H1 (cell line): Measurements from ENCODE around the gene UBE2G2. TPM values are rescaled to one million over a fixed set of nuclear protein-coding genes. Genes with fewer than 3 reads are reported as not detected.

Experiments
- BACH1 ChIP-seq: IDR thresholded peaks from 2 replicates; pipeline ENCODE4 v1.6.1; 2012; ENCODE audit warnings: low read length, improper control_type of control experiment
- BRCA1 ChIP-seq: IDR thresholded peaks from 2 replicates; pipeline ENCODE4 v1.6.1; 2012; ENCODE audit warnings: low read depth, low read length, improper control_type of control experiment
- CEBPB ChIP-seq: IDR thresholded peaks from 2 replicates; pipeline ENCODE4 v1.6.1; 2012; ENCODE audit warnings: low read depth, low read length
- EGR1 ChIP-seq: IDR thresholded peaks from 2 replicates; pipeline ENCODE4 v1.6.1; 2011; ENCODE audit warnings: low read depth, low read length, borderline replicate concordance
- HDAC2 ChIP-seq, 2 experiments: fragments of 300-600 bp in 1 of 2; sonication (generic) in 1 of 2; IDR thresholded peaks; 2 replicates each; pipeline ENCODE4 v1.6.1; 2011 to 2012; ENCODE audit warnings: low read depth in 2 of 2, low read length in 2 of 2, mild to moderate bottlenecking in 2 of 2, moderate library complexity in 2 of 2, borderline replicate concordance in 1 of 2, inconsistent platforms in 1 of 2
- NANOG ChIP-seq: IDR thresholded peaks from 2 replicates; pipeline ENCODE4 v1.6.1; 2011; ENCODE audit warnings: low read length, low read depth, mild to moderate bottlenecking, inconsistent platforms; ENCODE audit not compliant: insufficient read depth, poor library complexity, severe bottlenecking
- RXRA ChIP-seq: IDR thresholded peaks from 2 replicates; pipeline ENCODE4 v1.6.1; 2011; ENCODE audit warnings: low read depth, mild to moderate bottlenecking, low read length, moderate library complexity; ENCODE audit not compliant: insufficient read depth
- TCF12 ChIP-seq: IDR thresholded peaks from 2 replicates; pipeline ENCODE4 v1.6.1; 2011; ENCODE audit warnings: low read depth, mild to moderate bottlenecking, low read length
- polyA plus RNA-seq, 7 experiments: library from polyadenylated mRNA; depleted of rRNA in 3 of 7; stranded (reverse) in 5 of 7; unstranded in 2 of 7; fragments of >200 nt in 5 of 7; fragments of 200-250 nt in 2 of 7; gene quantifications; 1 replicate in 5 of 7; 2 replicates in 1 of 7; 4 replicates in 1 of 7; pipeline versions ENCODE4 v1.2.1 to v1.2.3, GENCODE V29; 2011 to 2013; ENCODE audit warnings: missing spikeins in 2 of 7, mixed read lengths in 2 of 7
- total RNA-seq: library from RNA; stranded (reverse); fragmentation: NEBNext Ultra II Directional; extraction: Animal tissue kit (Norgen Biotek cat#: 25700); gene quantifications from 2 replicates; pipeline ENCODE4 v1.2.1, GENCODE V29; 2021
- TF ChIP-seq, protein P1 (sequence below): fragments of 300-600 bp; sonication (generic); IDR thresholded peaks from 2 replicates; pipeline ENCODE4 v1.7.1; 2012; ENCODE audit warnings: low read length, moderate library complexity, mild to moderate bottlenecking, inconsistent platforms; ENCODE audit not compliant: insufficient replicate concordance

Gene UBE2G2
- total and polyA plus RNA-seq, 2 of the 8 experiments (the other 6 are each of a cell fraction or from before 2014, with no cell fraction given), result 96.3 to 101 TPM

DNA sequence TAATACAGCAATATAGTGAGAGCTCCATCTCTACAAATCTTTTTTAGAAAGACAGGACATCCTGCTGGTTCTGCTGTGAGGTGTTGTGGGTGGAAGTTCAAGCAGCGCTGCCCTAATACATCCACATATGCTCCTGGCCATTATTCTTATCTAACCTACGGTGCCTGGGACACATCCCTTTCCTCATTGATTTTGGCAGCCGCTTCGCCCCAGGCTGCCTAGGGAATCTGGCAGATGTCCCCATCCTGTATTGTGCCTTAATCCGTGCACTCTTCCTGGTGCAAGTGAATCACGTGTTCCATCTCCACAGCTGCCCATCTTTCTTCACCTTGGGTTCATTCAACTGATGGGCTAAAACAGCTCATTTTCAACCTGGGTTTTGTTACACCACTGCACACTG, 3.1 kb upstream of the UBE2G2 start (continued):
- TF ChIP-seq, protein P1, sequence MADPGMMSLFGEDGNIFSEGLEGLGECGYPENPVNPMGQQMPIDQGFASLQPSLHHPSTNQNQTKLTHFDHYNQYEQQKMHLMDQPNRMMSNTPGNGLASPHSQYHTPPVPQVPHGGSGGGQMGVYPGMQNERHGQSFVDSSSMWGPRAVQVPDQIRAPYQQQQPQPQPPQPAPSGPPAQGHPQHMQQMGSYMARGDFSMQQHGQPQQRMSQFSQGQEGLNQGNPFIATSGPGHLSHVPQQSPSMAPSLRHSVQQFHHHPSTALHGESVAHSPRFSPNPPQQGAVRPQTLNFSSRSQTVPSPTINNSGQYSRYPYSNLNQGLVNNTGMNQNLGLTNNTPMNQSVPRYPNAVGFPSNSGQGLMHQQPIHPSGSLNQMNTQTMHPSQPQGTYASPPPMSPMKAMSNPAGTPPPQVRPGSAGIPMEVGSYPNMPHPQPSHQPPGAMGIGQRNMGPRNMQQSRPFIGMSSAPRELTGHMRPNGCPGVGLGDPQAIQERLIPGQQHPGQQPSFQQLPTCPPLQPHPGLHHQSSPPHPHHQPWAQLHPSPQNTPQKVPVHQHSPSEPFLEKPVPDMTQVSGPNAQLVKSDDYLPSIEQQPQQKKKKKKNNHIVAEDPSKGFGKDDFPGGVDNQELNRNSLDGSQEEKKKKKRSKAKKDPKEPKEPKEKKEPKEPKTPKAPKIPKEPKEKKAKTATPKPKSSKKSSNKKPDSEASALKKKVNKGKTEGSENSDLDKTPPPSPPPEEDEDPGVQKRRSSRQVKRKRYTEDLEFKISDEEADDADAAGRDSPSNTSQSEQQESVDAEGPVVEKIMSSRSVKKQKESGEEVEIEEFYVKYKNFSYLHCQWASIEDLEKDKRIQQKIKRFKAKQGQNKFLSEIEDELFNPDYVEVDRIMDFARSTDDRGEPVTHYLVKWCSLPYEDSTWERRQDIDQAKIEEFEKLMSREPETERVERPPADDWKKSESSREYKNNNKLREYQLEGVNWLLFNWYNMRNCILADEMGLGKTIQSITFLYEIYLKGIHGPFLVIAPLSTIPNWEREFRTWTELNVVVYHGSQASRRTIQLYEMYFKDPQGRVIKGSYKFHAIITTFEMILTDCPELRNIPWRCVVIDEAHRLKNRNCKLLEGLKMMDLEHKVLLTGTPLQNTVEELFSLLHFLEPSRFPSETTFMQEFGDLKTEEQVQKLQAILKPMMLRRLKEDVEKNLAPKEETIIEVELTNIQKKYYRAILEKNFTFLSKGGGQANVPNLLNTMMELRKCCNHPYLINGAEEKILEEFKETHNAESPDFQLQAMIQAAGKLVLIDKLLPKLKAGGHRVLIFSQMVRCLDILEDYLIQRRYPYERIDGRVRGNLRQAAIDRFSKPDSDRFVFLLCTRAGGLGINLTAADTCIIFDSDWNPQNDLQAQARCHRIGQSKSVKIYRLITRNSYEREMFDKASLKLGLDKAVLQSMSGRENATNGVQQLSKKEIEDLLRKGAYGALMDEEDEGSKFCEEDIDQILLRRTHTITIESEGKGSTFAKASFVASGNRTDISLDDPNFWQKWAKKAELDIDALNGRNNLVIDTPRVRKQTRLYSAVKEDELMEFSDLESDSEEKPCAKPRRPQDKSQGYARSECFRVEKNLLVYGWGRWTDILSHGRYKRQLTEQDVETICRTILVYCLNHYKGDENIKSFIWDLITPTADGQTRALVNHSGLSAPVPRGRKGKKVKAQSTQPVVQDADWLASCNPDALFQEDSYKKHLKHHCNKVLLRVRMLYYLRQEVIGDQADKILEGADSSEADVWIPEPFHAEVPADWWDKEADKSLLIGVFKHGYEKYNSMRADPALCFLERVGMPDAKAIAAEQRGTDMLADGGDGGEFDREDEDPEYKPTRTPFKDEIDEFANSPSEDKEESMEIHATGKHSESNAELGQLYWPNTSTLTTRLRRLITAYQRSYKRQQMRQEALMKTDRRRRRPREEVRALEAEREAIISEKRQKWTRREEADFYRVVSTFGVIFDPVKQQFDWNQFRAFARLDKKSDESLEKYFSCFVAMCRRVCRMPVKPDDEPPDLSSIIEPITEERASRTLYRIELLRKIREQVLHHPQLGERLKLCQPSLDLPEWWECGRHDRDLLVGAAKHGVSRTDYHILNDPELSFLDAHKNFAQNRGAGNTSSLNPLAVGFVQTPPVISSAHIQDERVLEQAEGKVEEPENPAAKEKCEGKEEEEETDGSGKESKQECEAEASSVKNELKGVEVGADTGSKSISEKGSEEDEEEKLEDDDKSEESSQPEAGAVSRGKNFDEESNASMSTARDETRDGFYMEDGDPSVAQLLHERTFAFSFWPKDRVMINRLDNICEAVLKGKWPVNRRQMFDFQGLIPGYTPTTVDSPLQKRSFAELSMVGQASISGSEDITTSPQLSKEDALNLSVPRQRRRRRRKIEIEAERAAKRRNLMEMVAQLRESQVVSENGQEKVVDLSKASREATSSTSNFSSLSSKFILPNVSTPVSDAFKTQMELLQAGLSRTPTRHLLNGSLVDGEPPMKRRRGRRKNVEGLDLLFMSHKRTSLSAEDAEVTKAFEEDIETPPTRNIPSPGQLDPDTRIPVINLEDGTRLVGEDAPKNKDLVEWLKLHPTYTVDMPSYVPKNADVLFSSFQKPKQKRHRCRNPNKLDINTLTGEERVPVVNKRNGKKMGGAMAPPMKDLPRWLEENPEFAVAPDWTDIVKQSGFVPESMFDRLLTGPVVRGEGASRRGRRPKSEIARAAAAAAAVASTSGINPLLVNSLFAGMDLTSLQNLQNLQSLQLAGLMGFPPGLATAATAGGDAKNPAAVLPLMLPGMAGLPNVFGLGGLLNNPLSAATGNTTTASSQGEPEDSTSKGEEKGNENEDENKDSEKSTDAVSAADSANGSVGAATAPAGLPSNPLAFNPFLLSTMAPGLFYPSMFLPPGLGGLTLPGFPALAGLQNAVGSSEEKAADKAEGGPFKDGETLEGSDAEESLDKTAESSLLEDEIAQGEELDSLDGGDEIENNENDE, result no peak
- TF ChIP-seq BACH1 (no peak), NANOG (no peak), BRCA1 (no peak), EGR1 (no peak), TCF12 (no peak), HDAC2 (IDR thresholded peaks at IDR 0.05; ENCODE audit: borderline replicate concordance in 1 of 2, low read depth in 2 of 2, low read length in 2 of 2) (no peak), CEBPB (no peak), RXRA (no peak)
- TF ChIP-seq, all 59 proteins: peak for 0
